ACC112 (cell line): ENCODE data around the gene SH3TC1.

Source experiments
- H2AFZ ChIP-seq: fragments of 200-600 bp; sonication (generic); one replicate; pipeline ENCODE4 v1.6.0; 2017; ENCODE audit warnings: antibody characterized with exemption, low read length; ENCODE audit not compliant: unreplicated experiment
- H3K27ac ChIP-seq: fragments of 200-600 bp; sonication (generic); 2 replicates; pipeline ENCODE4 v1.5.1; 2014; ENCODE audit warnings: low read depth, mild to moderate bottlenecking, antibody characterized with exemption, low read length, moderate library complexity
- H3K27me3 ChIP-seq: fragments of 200-600 bp; sonication (generic); 2 replicates; pipeline ENCODE4 v1.6.1; 2014; ENCODE audit warnings: mild to moderate bottlenecking, antibody characterized with exemption, low read length, moderate library complexity, mixed read lengths; ENCODE audit not compliant: insufficient read depth
- H3K36me3 ChIP-seq: fragments of 200-600 bp; sonication (generic); 2 replicates; pipeline ENCODE4 v1.6.1; 2016; ENCODE audit warnings: mild to moderate bottlenecking, antibody characterized with exemption, low read length, moderate library complexity, mixed read lengths; ENCODE audit not compliant: insufficient read depth
- H3K4me1 ChIP-seq: fragments of 200-600 bp; sonication (generic); one replicate; pipeline ENCODE4 v1.6.1; 2016; ENCODE audit warnings: low read length, mixed read lengths; ENCODE audit not compliant: insufficient read depth, unreplicated experiment, control insufficient read depth
- H3K4me3 ChIP-seq: fragments of 200-600 bp; sonication (generic); 2 replicates; pipeline ENCODE4 v1.5.1; 2014; ENCODE audit warnings: mild to moderate bottlenecking, low read depth, low read length
- H3K79me2 ChIP-seq: fragments of 200-600 bp; sonication (generic); one replicate; pipeline ENCODE4 v1.6.0; 2016; ENCODE audit warnings: low read length; ENCODE audit not compliant: control insufficient read depth, unreplicated experiment, insufficient read depth

Gene SH3TC1

DNA sequence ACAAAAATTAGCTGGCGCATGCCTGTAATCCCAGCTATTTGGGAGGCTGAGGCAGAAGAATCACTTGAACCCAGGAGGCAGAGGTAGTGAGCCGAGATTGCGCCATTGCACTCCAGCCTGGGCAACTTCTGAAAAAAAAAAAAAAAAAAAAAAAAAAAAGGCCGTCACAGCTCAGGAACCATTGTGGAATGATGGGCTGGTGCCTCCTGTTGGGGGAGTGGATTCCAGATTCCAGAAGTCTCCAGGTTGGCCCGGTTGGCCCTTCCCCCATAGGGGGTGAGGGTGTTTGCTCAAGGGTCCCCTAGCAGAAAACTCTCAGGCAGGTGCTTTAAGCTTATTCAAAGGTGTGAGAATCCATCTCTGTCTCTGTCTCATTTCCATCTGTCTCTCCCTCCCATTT, 11.5 kb downstream of the SH3TC1 start:
- H3K4me1 ChIP-seq: peaks cover 17% of the 10 kb centered on the region
- H3K79me2 ChIP-seq: no peaks in the 10 kb centered on the region
- H3K27ac ChIP-seq: no peak overlapping the region
- no peaks in the 10 kb centered on the region for H3K27me3 ChIP-seq
- no peak overlapping the region for H2AFZ ChIP-seq
- H3K4me3 ChIP-seq: no peak overlapping the region
- no peaks in the 10 kb centered on the region for H3K36me3 ChIP-seq

- Histone ChIP-seq H3K36me3 (no peaks in the 10 kb centered on the region), H3K4me1 (peaks cover 18% of the 10 kb centered on the region), H3K27ac (no peak overlapping the region), H3K79me2 (no peaks in the 10 kb centered on the region), H3K4me3 (no peak overlapping the region), H3K27me3 (no peaks in the 10 kb centered on the region), H2AFZ (no peak overlapping the region)
Observed at GRCh38 chr4:8211251-8211650, 12.2 kb downstream of the SH3TC1 start.

DNA sequence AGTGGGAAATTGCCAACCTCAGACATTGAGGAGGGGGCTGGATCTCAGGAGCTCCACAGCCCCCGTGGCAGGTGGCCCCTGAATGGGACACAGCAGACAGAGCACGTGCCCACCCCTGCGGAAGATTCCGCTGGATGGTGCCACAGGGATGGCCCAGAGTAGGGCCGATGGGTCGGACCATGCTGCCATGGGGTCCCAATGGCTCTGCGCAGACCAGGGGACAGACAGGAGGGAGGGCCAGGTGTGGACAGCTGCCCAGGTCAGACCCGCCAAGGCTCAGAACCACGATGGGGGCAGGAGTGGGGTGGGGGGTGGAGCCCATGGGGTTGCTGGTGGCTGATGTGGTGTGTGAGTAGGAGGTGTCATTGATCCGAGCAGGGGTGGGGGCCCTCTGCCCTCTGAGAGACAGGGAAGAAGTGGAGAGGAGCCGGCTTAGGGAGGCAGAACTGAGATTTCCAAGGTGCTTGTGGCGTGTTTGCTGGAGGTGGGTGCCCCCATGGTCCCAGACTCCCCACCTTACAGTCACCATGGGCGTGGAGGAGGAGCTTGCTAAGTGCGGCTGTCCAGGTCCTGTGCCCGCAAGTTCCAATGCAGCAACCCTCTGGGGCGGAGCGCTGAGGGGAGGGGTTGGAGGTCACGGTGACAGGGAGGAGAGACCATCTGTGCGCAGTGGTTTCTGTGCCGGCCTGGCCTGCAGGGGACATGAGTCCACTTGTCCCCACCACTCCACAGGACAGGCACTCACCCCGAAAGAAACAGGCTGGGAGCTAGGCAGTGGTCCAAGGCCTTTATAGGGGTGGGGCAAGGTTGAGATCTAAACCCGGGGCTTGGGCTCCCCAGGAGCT, 12.9 kb downstream of the SH3TC1 start:
- Histone ChIP-seq H3K4me1 (peaks cover 18% of the 10 kb centered on the region), H2AFZ (no peak overlapping the region), H3K27ac (no peak overlapping the region), H3K79me2 (no peaks in the 10 kb centered on the region), H3K27me3 (no peaks in the 10 kb centered on the region), H3K4me3 (no peak overlapping the region), H3K36me3 (no peaks in the 10 kb centered on the region)

DNA sequence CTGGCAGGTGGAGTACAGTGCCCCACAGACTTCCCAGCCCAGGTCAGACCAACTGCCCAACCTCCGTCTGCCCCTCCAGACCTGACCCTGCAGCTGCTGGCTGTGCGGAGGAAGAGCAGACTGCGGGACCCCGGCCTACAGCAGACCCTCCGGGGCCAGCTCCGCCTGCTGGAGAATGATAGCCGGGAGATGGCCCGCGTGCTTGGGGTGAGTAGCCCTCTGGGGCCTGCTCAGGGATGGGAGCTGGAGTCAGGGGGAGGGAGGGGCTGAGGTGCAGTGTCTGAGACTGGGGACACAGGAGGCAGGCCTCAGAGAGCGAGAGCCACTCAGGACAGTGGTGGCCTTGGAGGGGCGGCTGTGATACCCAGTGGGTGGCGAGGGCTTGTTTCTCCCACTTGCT, 13.5 kb downstream of the SH3TC1 start:
- Histone ChIP-seq H3K27ac (no peak overlapping the region), H3K4me1 (peaks cover 18% of the 10 kb centered on the region), H3K4me3 (no peak overlapping the region), H2AFZ (no peak overlapping the region), H3K79me2 (no peaks in the 10 kb centered on the region), H3K36me3 (no peaks in the 10 kb centered on the region), H3K27me3 (no peaks in the 10 kb centered on the region)

- peaks cover 18% of the 10 kb centered on the region for H3K4me1 ChIP-seq
- H2AFZ ChIP-seq: no peak overlapping the region
- no peaks in the 10 kb centered on the region for H3K79me2 ChIP-seq
- H3K36me3 ChIP-seq: no peaks in the 10 kb centered on the region
- no peaks in the 10 kb centered on the region for H3K27me3 ChIP-seq
- no peak overlapping the region for H3K27ac ChIP-seq
- no peak overlapping the region for H3K4me3 ChIP-seq
Observed at GRCh38 chr4:8213121-8213520, 14.0 kb downstream of the SH3TC1 start.

- Histone ChIP-seq H3K4me1 (peaks cover 18% of the 10 kb centered on the region), H3K27me3 (no peaks in the 10 kb centered on the region), H3K4me3 (no peak overlapping the region), H3K79me2 (no peaks in the 10 kb centered on the region), H2AFZ (no peak overlapping the region), H3K36me3 (no peaks in the 10 kb centered on the region), H3K27ac (no peak overlapping the region)
Observed at GRCh38 chr4:8214136-8214535, 15.0 kb downstream of the SH3TC1 start.

- Histone ChIP-seq H3K79me2 (no peaks in the 10 kb centered on the region), H3K27ac (no peak overlapping the region), H2AFZ (no peak overlapping the region), H3K27me3 (no peaks in the 10 kb centered on the region), H3K36me3 (no peaks in the 10 kb centered on the region), H3K4me1 (peaks cover 18% of the 10 kb centered on the region), H3K4me3 (no peak overlapping the region)
Observed at GRCh38 chr4:8215001-8215427, 15.9 kb downstream of the SH3TC1 start.

DNA sequence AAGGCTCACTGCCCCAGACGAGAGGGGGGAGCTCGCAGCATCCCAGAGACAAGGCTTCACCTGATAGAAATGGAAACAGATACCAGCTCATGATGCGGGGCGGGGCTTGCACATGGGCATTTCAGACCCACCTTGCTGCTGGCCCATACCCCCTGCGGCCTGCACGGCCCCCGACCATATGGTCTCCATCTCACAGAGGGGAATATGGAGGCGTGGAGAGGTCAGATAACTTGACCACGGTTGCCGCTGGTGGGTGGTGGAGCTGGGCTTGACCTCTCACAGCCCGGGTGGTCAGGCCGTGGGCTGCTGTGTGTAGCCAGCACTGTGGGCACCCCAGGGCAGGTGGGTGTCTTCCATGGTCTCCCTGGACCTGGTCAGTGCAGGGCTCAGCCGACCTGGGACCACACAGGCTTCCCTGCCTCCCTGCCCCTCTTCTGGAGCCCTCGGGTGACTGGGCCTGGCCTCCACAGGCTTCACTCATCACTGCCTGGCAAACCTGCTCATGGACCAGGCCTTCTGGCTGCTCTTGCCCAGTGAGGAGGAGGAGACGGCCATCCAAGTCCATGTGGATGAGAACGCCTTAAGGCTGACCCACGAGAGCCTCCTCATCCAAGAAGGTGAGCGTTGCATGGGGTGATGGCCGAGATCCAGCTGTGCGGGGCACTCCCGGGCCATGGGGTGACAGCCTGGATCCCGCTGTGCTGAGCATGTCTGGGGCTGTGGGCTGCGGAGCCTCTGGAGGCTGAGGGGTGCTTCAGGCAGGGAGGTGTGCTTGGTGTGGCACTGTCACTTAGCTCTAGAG, 16.8 kb downstream of the SH3TC1 start:
- Histone ChIP-seq H3K27me3 (no peaks in the 10 kb centered on the region), H3K79me2 (no peaks in the 10 kb centered on the region), H3K4me1 (peaks cover 18% of the 10 kb centered on the region), H3K4me3 (no peak overlapping the region), H3K27ac (no peak overlapping the region), H3K36me3 (no peaks in the 10 kb centered on the region; the same call in 1 of the 2 replicates), H2AFZ (no peak overlapping the region)

DNA sequence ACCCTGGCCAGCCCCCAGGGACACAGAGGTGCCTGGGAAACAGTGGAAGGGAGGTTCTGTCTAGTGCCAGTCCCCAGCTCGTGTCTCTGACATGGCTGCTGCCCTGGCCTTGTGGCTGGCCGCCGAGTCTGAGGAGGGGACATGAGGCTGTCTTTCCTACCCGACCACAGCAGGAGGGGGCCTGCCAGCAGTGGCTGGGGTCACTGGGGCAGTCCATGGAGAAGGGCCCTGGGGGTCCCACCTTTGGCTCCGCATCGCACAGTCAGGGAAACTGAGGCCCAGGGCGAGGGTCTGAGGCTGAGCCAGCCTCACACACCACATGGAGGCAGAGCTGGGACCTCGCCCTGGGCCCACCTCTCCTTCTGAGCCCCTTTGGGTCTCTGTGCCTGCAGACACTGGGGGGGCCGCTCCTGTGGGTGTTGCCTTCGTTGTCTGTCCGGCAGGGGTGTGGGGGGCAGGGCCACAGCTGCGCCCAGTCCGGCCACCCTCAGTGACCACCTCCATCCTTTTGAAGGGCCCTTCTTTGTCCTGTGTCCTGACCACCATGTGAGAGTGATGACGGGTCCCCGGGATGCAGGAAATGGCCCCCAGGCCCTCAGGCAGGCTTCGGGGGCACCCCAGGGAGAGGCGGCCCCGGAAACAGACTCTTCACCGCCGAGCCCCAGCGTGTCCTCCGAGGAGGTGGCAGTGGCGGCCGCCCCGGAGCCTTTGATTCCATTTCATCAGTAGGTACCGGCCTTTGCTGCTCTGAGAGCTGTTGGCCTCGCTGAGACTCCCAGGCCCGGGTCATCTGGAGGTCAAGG, 17.6 kb downstream of the SH3TC1 start:
- H3K36me3 ChIP-seq: no peaks in the 10 kb centered on the region; the same call in 1 of the 2 replicates
- H2AFZ ChIP-seq: no peak overlapping the region

DNA sequence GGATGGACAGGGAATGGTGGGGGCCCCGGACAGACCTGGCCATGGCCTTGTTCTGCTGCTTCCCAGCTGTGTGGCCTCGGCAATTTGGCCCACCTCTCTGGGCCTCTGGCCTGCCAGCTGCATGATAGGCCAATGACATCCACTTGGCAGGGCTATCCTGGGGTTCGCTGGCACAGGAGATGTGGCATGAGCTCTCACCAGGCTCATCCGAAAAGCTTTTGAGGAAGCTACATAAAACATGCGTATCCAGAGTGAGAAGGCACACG, 18.1 kb downstream of the SH3TC1 start:
- Histone ChIP-seq H2AFZ (no peak overlapping the region), H3K4me1 (peaks cover 16% of the 10 kb centered on the region), H3K4me3 (no peak overlapping the region), H3K79me2 (no peaks in the 10 kb centered on the region), H3K27me3 (no peaks in the 10 kb centered on the region), H3K36me3 (no peaks in the 10 kb centered on the region; the same call in 1 of the 2 replicates), H3K27ac (no peak overlapping the region)

More for the DNA sequence above, 17.6 kb downstream of the SH3TC1 start:
- H3K79me2 ChIP-seq: no peaks in the 10 kb centered on the region
- H3K4me3 ChIP-seq: no peak overlapping the region
- H3K27ac ChIP-seq: no peak overlapping the region
- peaks cover 16% of the 10 kb centered on the region for H3K4me1 ChIP-seq
- H3K27me3 ChIP-seq: no peaks in the 10 kb centered on the region
